Stimulated activated CD4-positive, alpha-beta T cell treated with anti-CD3 and anti-CD28 coated beads, TNF-alpha, amount 100 ng/mL, for 48 hours (primary cell): ENCODE measurements around the gene HOXB5.

Experiments
- DNase-seq, 3 donors: peaks; one replicate each; pipeline ENCODE4 v3.0.0-alpha.2; 2020; ENCODE audit warnings: low read depth in 3 of 3

The HOXB5 gene

DNA sequence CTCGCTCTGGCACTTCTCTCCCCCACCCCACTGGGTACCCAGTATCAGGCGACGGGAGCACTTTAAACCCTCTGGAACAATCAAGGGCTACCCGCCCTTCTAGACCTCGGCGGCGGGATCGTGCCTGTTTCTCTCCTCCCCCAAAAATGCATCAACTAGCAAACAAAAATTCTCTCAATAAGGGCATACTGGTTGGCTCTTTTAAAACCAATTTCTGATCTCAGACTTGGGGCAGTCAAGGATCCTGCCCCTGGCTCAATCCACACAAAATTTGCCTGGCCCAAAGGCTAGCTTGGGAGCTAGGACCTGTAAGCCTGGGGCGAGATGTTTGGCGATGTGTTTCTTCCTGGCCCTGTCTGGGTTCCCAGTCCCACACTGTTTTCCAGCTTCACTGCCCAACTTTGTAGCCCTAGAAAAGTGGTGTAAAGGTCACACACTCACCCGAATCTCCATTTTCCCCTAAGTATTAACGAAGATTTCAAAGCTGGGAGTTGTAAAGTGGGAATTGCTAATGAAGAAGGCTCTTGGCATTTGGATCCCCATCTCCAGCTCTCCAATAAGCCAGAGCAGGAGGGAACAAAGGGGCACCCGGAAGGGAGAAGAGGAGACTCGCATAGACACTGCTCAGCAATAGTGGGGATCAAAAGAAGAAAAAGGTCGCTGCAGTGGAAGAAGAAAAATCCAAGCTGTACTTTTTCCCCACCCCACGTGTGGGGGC, 34.3 kb downstream of the HOXB5 start:
- no peak for DNase-seq

DNA sequence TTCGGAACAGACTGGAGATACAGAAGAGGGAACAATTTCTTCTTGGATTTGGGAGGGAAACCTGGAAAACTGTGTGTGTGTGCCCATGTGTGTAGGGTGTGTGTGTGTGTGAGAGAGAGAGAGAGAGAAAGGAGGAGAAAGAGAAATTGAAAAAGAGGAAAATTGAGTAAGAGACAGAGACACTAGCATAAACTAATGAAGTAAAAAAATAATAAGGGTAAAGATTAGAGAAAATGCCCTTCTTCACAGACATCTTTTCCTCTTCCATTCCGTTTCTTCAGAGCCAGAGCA, 34.8 kb downstream of the HOXB5 start:
- no peak for DNase-seq

DNA sequence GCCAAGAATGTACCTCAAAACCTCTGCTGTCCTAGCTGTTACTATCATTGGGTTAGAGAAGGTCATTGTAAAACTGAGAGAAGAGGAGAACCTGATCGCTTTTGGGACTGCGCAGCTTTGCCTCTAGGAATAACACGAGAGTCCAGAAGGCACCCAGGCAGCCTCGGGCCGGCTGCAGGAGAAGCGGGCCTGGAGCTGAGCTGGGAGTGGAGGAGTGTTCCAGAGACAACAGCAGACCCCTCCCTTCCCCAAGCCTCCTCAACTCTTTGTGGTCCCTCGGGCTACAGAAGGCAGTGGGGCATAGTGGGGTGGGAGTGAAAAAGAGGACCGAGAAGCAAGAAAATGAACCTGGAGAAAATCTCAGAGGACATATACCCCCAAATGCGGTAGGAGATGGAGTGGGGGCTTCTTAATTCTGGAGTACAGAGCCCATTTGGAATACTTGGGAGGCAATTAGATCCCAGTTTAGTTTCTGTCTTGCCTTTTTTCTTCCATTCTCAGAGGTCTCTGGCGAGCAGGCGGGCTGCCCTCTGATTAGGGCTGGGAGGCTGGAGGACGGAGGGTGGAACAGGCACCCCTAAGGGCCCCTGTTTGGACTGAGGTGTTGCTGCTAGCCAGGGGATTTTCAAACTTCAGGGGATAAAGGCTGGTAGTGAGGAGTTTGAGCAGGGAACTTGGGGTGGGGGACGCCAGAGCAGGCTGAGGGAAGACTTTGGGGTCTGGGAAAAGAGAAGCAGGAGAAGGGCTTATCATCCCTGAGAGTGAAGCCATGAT, 35.3 kb downstream of the HOXB5 start:
- no peak for DNase-seq

DNA sequence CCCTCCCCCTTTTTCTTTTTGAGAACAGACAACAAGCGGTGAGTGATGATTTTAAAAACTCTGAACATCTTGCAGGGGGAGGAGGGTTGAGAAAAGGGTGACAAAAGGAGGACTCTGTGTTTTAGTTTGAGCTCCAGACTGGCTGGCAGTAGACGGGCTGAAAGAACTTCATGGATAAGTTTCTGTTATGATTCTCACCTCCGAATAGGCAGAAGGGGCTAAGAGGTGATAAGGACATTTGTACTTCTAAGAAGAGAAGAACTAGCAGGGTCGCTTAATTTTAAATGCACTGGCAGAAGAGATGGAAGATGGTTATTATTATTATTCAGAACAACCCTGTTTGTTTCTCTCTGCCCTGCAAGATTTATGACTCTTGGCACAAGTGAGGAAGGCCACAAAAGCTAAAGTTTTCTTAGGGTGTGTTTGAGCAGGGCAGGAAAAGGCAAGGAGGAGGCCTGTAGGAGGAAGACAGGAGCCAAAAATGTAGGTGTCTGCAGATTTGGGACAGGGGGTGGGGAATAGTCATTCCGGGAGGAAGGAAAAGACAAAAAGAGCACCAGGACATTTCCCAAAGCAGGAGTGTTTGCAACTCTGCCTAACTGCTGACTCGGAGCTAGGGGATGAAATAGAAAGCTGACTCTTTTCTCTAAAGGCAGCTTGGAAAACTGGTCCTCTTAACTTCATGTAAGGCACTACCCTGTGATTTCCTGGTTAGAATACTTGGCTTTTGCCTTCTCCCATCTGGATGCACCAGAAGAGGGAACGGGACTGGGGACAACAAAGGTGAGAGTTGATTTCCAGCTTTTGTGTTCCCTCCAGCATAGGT, 36.8 kb downstream of the HOXB5 start:
- DNase-seq: no peak

DNA sequence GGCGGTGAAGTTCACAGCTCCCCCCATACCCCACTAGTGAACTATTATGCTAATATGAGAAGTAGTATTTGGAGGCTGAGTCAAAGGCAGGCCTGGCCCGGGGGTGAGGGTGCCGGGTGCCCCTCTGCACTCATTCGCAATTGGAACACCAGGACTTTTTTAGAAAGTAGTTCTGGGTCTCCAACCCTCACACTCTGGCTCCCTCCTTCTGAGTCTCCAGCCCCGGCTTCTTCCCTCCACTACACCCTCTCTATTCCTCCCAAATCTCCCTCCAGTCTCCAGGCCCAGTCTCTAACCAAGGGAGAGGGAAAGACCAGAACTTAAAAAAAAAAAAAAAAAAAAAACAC, 37.4 kb downstream of the HOXB5 start:
- DNase-seq: no peak

DNA sequence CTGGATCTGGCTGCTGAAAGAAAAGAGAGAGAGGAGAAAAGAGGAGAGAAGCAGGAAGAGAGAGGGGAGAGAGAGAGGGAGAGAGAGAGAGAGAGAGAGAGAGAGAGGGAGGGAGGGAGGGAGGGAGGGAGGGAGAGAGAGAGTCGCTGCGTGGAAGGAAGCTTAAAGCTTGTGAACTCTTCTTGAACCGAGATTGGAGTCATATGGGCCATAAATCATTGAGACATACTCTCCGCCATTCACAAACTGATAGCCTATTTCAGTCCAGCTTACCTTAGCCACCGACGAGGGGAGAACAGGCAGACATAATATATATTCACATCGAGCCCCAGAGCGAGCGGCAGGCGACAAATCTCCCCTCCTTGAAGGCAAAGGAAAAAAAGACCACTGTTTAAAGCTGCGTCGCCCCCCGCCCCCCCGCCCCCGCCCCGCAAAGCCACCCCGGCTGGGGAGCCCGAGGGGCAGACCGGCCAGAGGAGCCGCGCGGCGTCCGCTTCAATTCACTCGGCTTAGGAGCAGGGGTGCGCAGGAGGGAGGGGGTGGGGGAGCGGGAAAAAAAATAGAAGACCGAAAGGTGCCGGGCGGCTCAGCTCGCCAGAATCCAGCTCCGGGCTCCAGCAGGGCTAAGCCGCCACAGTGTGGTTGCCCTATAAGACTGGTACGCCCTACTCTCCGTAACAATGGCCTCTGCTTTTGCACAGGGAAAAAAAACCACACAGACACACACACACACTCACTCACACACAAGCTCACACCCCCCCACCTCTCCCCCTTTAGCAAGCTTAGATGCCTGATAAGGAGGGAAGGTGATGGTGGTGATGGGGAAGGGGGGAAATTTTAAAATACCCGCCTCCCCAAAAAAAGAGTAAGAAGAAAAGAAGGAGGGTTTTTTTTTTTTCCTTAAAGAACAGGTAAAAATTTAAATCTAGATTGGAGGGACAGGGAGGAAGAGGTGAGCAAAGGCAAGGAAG, 38.0 kb downstream of the HOXB5 start:
- no peak for DNase-seq

DNA sequence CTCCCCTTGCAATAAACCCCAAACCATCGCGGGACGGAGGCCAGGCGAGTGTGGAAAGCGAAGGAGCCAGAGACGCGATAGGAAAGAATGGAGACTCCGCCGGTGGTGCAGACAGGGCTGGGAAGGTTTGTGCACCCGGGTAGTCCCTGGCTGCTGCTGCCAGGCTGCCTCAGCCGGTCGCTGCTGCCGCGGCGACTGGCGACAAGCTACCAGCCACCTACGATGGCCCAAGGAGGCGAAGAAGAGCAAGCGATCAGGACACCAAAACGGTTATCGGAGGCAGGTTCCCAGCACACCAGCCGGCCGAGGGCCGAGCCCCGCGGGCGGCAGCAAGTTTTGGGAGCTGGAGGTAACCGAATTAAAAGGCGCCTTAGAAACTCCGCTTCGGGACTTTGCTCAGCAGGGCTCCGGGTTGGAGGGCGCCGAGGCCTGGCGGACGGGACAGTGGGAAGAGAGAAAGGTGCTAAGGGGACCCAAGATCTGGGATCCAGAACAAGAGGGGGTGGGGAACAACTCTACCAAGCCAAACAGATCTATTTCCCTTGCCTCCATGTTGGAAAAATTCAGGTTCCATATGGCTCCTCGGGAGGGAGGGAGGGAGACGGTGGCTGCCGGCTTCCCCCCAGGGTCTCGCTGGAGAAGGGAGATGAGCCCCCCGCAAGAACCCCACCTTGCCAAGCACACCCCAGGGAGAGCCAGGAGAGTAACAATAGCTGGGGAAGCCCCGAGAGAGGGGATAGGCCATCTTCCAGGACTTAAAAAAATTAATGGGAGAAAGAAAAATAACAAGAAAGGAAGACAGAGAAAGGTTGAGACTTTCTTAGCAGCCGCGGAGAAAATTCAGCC, 38.9 kb downstream of the HOXB5 start:
- no peak for DNase-seq

DNA sequence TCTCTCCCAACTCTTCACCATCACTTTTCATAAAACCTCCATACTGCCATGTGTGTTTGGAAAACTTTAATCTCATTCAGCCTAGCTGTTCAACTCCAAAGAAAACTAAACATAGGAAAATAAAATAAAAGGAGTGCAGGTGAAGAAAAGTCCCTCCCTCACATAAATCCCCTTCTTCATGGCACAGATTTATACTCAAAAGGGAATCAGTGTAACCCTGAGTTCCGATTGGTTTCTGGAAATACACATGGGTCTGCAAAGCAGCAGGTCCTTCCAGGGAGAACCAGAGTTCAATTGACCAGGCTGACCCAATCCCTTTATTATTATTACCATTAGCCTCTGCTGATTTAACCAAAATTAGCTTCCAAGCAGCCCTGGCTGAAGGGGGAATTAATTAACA, 39.8 kb downstream of the HOXB5 start:
- DNase-seq: no peak

DNA sequence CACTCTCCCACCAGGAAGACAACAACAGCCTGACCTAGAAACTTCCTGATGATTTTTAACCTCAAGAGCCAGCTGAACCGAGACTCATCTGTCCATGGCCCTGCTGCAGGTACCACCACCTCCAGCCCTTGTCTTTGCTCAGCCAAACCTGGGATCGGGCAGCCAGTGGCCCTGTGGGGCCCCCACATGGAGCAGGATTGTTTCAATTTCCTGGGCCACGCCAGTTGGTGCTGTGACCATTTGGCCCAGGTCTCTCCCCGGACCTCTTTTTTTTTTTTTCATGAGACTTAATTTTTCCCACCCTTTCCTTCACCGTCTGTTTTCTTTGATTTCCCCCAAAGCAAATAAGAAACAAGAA, 40.4 kb downstream of the HOXB5 start:
- DNase-seq: no peak

DNA sequence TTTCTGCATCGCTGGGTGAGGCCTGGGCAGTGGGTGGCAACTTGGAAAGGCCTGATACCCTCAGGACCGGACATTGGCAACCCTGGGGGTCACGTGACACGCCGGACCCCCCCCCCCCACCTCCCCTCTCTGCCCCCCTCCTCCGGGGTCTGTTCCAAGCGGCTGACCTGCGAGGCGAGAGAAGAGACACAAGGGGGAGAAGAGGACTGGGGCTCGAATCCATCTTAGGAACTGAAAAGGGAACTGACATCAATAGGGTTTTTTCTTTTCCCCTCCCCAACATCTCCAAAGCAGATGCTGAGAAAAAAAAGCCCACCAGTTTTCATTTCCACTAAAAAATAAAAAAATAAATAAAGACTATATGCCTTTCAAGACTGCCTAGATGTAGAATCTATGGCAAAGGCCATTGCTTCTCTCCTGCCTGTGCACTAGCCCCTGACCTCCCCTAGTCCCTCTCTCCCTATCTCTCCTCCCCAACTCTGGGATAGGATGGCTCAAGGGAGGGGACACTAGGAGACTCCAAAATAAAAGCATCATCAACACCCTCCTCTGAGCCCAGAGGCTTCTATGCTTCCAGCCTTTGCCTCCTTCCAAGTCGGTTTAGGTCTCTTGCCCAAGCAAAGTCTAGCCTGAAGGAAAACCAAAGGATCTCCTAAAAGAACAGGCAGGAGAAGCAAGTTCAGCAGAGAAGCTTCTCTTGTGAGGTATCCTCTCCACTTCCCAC, 41.0 kb downstream of the HOXB5 start:
- DNase-seq: no peak

DNA sequence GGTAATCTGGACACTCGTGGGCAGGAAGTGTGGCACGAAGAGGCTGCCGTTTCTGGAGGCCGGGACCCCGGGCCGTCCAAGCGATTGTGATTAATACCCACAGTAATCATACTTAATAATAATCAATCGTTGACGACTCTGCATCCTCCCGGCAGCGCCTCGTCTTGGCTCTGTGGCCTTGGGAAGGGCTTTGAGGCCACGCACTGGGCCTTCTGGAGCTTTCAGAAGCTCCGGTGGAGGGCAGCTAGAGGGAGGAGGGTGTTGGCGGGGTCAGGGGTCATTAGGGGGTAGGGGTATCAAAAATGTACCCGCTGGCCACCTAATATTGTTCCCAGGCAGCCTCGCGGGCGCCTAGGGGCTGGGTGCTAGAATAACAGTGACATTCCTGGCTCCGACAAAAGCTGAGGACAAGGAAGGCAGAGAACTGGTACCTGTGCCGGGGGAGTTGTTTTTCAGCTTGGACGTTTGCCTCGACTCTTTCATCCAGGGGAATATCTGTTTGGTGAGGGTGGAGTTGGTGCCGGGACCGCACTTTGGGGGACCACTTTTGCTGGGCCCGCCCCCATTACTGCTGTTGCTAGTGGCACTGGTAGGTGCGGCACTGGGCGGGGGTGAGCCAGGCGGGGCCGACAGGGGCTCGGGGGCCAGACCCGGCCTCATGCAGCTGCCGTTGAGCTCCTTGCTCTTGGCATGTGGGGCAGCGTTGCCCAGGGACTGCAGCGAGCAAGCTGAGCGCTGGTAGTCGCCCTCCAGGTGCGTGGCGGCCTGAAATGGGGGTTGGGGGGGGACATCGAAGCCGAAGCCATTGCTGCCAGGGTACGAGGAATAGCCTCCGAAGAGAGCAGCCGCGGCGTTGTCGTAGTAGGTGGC, 41.7 kb downstream of the HOXB5 start:
- DNase-seq: no peak

DNA sequence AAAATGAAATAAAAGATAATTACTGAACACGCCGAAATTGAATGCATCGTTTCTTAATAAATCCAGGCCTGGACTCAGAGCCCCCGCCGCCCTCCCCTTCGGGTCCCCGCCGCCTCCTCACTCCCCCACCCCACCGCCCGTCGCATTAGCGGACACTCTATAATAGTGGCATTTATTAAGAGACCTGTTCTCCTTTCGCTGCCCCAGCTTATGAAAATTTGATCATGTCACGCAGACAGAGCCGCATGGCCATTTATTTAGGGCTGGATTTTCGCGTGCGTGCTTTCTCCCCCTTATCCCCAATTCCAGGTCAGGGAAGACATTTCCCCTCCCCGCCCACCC, 42.4 kb downstream of the HOXB5 start:
- no peak for DNase-seq

DNA sequence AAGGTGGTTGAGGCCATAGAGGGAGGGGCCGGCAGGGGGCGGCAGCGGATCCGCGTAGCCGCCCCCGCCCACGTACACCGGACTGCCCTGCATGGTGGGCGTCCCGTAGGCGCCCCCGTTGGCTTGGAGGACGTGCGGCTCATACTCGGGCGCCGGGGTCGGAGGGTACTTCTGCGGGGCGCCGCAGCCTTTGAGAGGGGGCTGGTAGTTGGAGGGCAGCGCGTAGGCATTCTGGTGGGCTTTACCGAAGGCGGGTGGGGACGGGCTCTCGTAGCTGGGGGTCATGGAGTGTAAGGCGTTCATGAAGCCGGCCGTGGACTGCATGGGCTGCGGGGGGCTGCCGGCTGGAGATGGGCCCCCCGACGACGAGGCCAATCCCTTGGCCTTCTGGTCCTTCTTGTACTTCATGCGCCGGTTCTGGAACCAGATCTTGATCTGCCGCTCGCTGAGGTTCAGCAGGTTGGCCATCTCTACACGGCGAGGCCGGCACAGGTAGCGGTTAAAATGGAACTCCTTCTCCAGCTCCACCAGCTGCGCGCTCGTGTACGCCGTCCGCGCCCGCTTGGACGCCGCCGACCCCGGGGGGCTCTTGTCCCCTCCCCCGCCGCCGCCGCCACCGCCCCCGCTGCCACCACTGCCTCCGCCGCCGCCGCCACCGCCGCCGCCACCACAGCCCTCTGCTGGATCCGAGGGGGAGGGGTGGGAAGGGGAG, 42.9 kb downstream of the HOXB5 start:
- no peak for DNase-seq

DNA sequence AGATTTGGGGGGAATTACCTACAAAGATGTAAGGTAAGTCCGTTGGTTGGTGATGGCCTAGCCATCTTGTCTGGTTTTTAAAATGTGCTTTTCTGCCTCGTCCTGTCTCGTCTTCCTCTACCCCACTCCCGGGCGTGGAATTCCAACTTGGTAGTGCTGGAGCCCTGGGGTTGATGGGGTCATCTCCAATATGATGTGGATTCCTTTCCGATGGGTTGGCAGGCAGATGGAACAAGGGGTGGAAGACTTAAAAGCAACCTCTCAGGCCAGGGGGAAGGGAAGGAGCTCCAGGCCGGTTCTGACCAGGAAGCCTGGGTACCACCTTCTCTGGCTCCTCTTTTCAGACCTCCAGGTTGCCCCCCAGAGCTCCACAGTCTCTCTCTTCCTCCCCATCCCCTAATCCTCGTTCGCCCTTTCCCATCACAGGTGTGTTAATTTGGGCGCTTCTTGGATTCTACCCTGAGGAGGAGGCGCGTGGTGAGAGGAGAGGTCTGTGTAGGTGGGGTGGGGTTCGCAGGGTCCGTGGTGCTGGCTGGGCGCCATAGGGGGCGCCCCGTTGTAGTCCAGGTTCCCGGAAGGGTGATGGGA, 43.6 kb downstream of the HOXB5 start:
- DNase-seq: no peak

DNA sequence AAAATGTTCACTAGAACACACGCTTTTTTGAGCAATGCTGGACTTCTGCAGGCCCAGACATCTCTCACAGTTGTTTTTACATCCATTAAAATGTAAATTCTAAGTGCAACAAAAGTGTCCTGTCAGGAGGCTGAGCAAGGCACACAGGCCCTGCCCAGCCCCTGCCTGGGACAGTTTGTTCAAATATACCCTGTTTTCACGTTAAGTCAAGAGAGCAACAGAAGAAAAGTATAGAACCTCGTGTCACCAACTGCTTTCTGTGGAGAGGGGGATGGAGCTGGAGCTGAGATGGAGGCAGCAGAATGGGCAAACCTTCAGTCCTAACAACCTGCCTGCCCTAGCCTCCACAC, 44.3 kb downstream of the HOXB5 start:
- no peak for DNase-seq

DNA sequence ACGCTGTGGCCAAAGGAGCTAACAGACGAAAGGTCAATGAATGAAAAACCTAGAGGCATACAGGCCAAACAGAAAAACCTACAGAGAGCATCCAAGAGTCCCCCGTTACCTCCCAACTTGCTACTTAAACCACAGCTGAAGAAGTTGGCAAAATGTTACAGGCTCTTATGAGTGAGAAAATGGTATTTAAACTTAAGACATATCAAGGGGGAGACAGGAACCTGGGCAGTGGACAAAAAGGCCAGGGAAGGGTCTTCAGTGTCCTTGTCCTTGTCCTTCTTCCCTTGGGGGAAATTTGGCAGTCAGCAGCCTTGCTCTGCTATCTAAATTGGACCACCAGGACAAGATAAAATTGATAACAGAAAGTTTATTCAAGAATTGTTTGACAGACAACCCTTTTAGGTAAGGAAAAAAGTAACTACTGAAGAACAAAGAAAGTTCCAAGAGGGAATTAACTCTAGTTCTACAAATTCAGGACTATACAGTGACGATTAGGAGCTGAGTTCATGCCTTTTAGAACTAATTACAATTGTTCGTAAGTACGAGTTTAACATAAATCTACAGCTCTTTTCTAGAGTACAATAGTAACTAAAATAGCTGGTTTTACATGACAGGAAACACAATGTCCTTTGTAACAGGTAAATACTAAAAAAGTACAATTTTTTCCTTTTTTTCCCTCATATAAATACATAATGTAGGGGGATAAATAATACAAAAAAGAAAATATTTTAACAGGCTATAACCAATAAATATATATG, 44.9 kb downstream of the HOXB5 start:
- DNase-seq: no peak

DNA sequence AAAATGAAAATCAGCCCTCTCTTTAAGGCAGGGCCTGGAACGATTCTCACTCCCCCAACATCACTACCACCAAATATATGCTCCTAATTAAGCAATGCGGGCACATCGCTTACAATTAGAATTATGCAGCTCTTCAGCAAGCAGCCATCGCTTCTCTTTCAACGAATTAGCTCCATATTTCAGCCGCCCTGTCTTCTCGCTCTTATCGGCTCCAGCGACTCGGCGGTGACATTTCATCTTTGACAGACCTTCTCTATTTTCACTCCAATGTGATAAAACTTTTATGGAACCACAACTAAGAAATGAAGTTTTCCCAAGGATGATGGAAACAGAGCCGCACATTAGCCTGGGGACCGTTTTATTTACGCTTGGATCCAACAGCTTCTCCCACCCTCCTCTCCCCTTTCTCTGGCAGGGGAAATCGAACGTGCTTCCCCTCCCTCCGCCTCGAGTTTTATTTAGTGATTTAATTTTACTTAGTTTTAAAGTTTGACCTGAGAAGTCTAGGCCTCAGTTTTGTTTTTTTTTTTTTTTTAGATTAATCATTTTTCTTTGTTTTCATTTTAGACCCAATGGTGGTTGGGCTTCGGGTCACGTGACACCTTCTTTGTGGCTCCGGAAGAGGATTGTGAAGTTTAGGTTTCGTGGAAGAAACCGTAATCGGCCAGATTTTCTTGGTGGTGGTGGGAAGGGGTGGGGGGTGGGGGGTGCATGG, 45.6 kb downstream of the HOXB5 start:
- no peak for DNase-seq
